Kidney (tissue), 11 donors: ENCODE measurements around the gene TNK2. TPM values are rescaled to one million over a fixed set of nuclear protein-coding genes. Genes with fewer than 3 reads are reported as not detected.
A peak's percentile ranks its signal among the peaks of the same experiment; 100 is the strongest.
"Not testable (repeated sequence)": the region's sequence is repeated elsewhere in the genome, so short reads cannot be mapped to it uniquely, and the experiment has no call there.

Source experiments
- DNase-seq, 5 donors: peaks; one replicate each; pipeline ENCODE4 v3.0.0-alpha.2; 2013 to 2020
- FAIRE-seq: peaks from 2 replicates; lab custom pipeline; 2012; peaks lifted over from hg19 to GRCh38; lab: Jason Lieb, UNC
- H3K27ac ChIP-seq, 2 donors: one replicate each; pipeline ENCODE4 v1.7.0; 2013; ENCODE audit warnings: low read depth in 2 of 2, low read length in 2 of 2, inconsistent platforms in 1 of 2
- H3K27me3 ChIP-seq: one replicate; pipeline ENCODE4 v1.7.1; 2013; ENCODE audit warnings: low read length, inconsistent platforms; ENCODE audit not compliant: control insufficient read depth, insufficient read depth
- H3K36me3 ChIP-seq, 3 donors: one replicate each; pipeline versions ENCODE4 v1.7.0 to v1.7.1; 2013; ENCODE audit warnings: low read length in 3 of 3, control low read depth in 1 of 3, inconsistent platforms in 1 of 3; ENCODE audit not compliant: insufficient read depth in 3 of 3, control insufficient read depth in 2 of 3
- H3K4me1 ChIP-seq, 3 donors: one replicate each; pipeline versions ENCODE4 v1.7.0 to v1.7.1; 2013; ENCODE audit warnings: low read length in 3 of 3, inconsistent platforms in 1 of 3, low read depth in 1 of 3; ENCODE audit not compliant: control insufficient read depth in 2 of 3, insufficient read depth in 2 of 3
- H3K4me3 ChIP-seq, 3 donors: one replicate each; pipeline versions ENCODE4 v1.7.0 to v1.8.1; 2013; ENCODE audit warnings: low read length in 3 of 3, control low read depth in 1 of 3, inconsistent platforms in 1 of 3
- H3K9ac ChIP-seq, 3 donors: one replicate each; pipeline versions ENCODE4 v1.7.0 to v1.7.1; 2013; ENCODE audit warnings: low read length in 3 of 3, control low read depth in 1 of 3, inconsistent platforms in 1 of 3
- H3K9me3 ChIP-seq, 3 donors: one replicate each; pipeline versions ENCODE4 v1.7.0 to v1.7.1; 2013; ENCODE audit warnings: low read length in 3 of 3, control low read depth in 1 of 3, inconsistent platforms in 1 of 3; ENCODE audit not compliant: control insufficient read depth in 2 of 3, insufficient read depth in 1 of 3
- intact Hi-C: fragments of 100-400 bp; cut with DNase I; formaldehyde crosslinking; loops from one replicate; pipeline ENCODE4 v1.11.1; 2022
- polyA plus RNA-seq: library from polyadenylated mRNA; stranded (reverse); fragments of 350-450 nt; fragmentation: Illumina TruSeq; extraction: RNeasy Lipid Tissue Mini Kit (QIAGEN cat#74804); gene quantifications from one replicate; pipeline ENCODE4 v1.2.3, GENCODE V29; 2014; ENCODE audit warnings: low read depth, low replicate concordance; ENCODE audit not compliant: insufficient read depth
- total RNA-seq: library from RNA; stranded (reverse); fragmentation: NEBNext Ultra II Directional; extraction: Animal tissue kit (Norgen Biotek cat#: 25700); gene quantifications from one replicate; pipeline ENCODE4 v1.2.1, GENCODE V29; 2021
- donor health status: control.
- donor health status: control.
- donor health status: DM: yes; HTN: yes; CAD: no.
- donor health status: Normal renal cell carcinoma (clear cell type).

TNK2 gene
- total and polyA plus RNA-seq, 2 donors from 2014 or later = 14.7 to 42.5 TPM

DNA sequence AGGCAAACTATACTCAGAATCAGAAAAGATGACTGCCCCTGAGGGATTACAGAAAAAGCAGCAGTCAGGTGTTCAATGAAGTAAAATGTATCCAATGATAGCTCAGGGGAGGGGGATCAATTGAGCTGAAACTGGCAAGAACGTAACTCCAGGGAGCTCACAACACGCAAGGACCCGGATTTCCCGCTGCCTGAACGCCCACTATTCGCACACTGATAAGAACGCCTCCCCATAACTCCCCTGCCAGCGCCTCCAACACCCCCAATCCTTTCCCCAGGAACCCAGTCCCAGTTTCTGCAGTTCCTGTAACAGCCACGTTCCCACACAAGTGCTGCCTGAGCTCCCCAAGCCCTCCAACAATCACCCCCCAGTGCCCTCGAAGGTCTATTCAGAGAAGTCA is 44.2 kb upstream of the TNK2 start:
- FAIRE-seq, H3K4me1 ChIP-seq, H3K36me3 ChIP-seq, H3K9ac ChIP-seq, intact Hi-C loops, H3K27ac ChIP-seq, DNase-seq, H3K4me3 ChIP-seq, H3K9me3 ChIP-seq, H3K27me3 ChIP-seq: not testable (repeated sequence)

DNA sequence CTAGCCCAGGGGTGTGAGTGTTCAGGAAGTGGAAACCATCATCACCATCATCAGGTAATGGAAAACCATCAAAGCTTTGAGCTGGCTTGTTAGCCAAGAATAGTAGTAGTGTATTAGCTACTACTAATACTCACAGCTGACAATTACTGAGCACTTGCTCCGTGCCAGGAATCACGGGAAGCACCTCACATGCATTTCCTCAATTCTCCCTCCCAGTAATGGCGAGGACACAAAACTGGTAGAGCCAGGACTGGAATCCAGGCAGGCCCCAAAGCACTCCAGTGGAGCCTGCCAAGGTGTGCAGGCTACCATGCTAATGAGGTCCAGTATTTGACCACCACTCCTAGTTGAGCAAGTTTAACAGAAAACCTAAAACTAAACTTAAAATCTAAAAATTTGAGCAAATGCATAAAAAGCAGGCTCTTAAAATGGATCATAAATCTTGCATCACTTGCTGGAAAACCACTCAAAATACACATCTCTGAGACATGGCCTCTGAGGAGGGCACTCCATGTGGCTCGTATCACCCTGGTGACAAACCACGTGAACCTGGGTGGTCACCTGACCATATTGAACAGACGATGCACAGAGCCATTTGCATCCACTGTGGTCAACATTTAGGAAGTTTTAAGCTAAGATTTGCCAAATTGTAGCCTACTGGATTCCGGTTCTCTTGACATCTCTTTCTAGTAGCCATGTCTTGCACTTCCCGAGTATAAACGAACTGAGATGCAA is 43.3 kb upstream of the TNK2 start:
- DNase-seq = peak in 1 of 5 donors; percentile 6
- FAIRE-seq, H3K4me1 ChIP-seq, H3K36me3 ChIP-seq, H3K4me3 ChIP-seq, H3K27me3 ChIP-seq, H3K9ac ChIP-seq, H3K27ac ChIP-seq, intact Hi-C loops, H3K9me3 ChIP-seq: not testable (repeated sequence)

DNA sequence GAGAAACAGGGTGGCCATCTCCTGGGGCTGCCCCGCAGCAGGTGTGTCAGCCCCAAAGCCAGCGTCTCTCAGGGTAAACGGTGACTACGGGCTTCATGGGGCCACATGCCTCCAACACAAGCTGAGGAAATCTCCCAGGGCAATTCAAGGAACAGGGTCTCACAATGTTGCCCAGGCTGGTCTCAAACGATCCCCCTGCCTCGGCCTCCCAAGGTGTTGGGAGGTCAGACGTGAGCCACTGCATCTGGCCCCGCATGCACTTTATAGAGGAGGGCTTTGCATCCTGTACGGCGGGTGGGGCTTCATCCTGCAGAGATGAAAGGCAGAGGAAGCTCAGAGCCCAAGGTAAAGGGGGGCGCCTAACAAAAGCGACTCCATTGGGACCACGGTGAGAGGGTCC is 42.4 kb upstream of the TNK2 start:
- H3K4me1 ChIP-seq, H3K9ac ChIP-seq, H3K9me3 ChIP-seq, FAIRE-seq, H3K4me3 ChIP-seq, H3K27ac ChIP-seq, H3K27me3 ChIP-seq, H3K36me3 ChIP-seq, intact Hi-C loops: not testable (repeated sequence)
- DNase-seq = peak in 1 of 5 donors; percentile 73

DNA sequence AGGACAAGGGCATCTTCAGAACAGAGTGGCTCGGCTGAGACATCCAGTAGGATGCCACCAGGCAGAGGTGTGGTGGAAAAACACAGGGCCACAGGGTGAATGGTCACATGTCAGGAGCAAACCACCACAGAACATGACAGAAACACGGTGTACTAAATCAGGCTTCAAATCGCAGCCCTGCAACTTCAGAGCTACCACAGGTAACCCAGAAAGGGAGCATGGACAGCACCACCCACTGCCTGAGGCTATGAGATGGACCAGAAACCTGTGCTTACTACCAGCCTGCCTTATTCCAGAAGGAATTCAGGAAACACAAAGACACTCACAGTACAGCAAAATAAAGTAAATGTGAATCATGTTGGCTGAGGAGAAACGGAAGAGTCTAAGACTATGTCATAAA is 41.8 kb upstream of the TNK2 start:
- H3K27ac ChIP-seq, H3K9me3 ChIP-seq, FAIRE-seq, H3K36me3 ChIP-seq, H3K27me3 ChIP-seq, H3K4me1 ChIP-seq, H3K9ac ChIP-seq, H3K4me3 ChIP-seq, intact Hi-C loops: not testable (repeated sequence)
- DNase-seq = peak in 1 of 5 donors; percentile 4

DNA sequence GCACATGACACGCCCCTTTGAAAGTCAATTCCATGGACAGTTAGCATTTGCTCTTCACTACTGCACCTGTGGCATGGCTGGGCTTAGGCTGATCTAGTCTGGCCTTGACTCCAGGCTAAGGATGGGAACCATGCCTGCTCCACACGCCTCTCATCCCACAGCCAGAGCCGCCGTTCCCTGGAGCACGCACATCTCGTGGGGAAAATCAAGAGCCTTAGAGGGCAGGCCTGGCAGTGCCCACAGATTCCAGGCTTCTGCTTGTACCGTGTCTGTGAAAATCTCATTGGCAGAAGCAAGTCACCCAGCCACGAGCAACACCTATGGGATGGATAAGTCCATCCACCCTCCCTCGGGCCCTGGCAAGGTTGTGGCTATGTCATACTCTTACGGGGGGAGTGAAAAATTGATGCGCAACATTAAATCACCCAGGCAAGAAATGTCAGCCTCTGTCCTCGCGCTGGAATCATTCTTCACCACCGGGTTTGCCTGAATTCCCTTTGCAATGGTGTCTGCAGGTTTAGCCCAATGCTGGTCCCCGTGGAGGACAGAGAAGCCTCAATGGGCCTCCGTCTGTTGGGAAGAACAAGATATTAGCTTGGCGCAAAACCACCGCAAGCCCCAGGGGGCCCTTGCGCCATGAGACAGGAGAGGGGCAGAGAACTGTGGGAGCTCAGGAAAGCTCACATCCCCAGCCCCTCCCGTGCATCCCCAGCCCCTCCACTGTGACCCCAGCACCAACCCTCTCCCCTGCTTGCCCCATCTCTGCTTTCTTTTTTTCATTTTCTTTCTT is 38.8 kb upstream of the TNK2 start:
- H3K9ac ChIP-seq, H3K4me1 ChIP-seq, H3K4me3 ChIP-seq, intact Hi-C loops, H3K27me3 ChIP-seq, H3K36me3 ChIP-seq, H3K9me3 ChIP-seq, FAIRE-seq, H3K27ac ChIP-seq: not testable (repeated sequence)
- peak in 1 of 5 donors; percentile 13 for DNase-seq

DNA sequence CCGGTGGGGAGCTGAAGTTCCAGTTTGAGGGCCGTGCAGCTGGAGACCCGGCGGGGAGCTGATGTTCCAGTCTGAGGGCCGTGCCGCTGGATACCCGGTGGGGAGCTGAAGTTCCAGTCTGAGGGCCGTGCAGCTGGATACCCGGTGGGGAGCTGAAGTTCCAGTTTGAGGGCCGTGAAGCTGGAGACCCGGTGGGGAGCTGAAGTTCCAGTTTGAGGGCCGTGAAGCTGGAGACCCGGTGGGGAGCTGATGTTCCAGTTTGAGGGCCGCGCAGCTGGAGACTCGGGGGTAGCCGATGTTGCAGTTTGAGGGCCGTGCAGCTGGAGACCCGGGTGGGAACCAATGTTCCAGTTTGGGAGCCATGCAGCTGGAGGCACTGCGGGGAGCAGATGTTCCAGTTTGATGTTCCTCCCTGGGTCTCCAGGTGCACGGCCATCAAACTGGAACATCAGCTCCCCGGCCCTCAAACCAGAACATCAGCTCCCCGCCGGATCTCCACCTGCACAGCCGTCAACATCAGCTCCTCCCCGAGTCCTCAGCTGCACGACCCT is 33.0 kb upstream of the TNK2 start:
- H3K4me3 ChIP-seq, FAIRE-seq, H3K4me1 ChIP-seq, DNase-seq, intact Hi-C loops, H3K9me3 ChIP-seq, H3K27ac ChIP-seq, H3K27me3 ChIP-seq, H3K9ac ChIP-seq, H3K36me3 ChIP-seq: not testable (repeated sequence)

DNA sequence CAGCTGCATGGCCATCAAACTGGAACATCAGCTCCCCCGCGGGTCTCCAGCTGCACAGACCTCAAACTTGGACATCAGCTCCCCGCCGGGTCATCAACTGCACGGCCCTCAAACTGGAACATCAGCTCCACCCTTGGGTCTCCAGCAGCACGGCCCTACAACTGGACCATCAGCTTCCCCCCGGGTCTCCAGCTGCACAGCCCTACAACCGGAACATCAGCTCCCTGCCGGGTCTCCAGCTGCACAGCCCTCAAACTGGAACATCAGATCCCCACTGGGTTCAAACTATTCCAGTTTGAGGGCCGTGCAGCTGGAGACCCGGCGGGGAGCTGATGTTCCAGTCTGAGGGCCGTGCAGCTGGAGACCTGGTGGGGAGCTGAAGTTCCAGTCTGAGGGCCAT is 32.5 kb upstream of the TNK2 start:
- H3K27me3 ChIP-seq, H3K27ac ChIP-seq, H3K9me3 ChIP-seq, intact Hi-C loops, H3K36me3 ChIP-seq, FAIRE-seq, H3K4me1 ChIP-seq, H3K9ac ChIP-seq, H3K4me3 ChIP-seq: not testable (repeated sequence)
- DNase-seq = peak in 1 of 5 donors; percentile 22
